Fibroblast of the aortic adventitia (primary cell): ENCODE results near the gene HECW1. TPM values are rescaled to one million over a fixed set of nuclear protein-coding genes. Genes with fewer than 3 reads are reported as not detected.

Experiments used
- DNase-seq: peaks from one replicate; pipeline ENCODE4 v3.0.0-alpha.2; 2010; ENCODE audit warnings: low read depth
- H3K4me3 ChIP-seq: 2 replicates; pipeline ENCODE4 v1.5.1; 2011; ENCODE audit warnings: low read depth, mild to moderate bottlenecking, control low read depth, low read length, moderate library complexity
- total RNA-seq: library from RNA; depleted of rRNA; stranded (reverse); fragments of >200 nt; gene quantifications from 2 replicates; pipeline ENCODE4 v1.2.3, GENCODE V29; 2012; ENCODE audit warnings: low replicate concordance
- TF ChIP-seq, protein P1 (sequence below): IDR thresholded peaks from 2 replicates; pipeline ENCODE4 v1.5.1; 2011; ENCODE audit warnings: mild to moderate bottlenecking, low read length, control low read depth, inconsistent platforms; ENCODE audit not compliant: insufficient read depth

HECW1 gene
- total RNA-seq, 1 donor: 3.6 TPM

DNA sequence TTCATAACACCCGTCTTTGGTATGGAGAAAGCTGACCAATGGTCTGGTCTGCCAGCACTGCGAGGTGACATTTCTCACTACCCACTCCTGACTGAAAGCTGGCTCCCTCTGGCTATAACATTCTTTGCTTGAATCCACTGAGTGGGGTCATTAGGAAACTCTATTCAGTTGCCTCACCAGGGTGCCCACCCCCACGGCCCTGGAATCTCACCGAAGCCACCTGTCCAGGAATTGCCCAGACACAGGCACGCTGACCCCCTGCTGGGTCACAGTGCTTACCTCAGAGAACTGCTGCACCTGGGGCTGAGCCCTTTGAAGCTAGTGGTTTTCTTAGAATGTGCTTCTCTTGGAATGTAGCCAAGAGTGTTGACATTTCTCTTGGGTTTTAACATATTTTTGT is 28.6 kb downstream of the HECW1 start:
- TF ChIP-seq, protein P1, sequence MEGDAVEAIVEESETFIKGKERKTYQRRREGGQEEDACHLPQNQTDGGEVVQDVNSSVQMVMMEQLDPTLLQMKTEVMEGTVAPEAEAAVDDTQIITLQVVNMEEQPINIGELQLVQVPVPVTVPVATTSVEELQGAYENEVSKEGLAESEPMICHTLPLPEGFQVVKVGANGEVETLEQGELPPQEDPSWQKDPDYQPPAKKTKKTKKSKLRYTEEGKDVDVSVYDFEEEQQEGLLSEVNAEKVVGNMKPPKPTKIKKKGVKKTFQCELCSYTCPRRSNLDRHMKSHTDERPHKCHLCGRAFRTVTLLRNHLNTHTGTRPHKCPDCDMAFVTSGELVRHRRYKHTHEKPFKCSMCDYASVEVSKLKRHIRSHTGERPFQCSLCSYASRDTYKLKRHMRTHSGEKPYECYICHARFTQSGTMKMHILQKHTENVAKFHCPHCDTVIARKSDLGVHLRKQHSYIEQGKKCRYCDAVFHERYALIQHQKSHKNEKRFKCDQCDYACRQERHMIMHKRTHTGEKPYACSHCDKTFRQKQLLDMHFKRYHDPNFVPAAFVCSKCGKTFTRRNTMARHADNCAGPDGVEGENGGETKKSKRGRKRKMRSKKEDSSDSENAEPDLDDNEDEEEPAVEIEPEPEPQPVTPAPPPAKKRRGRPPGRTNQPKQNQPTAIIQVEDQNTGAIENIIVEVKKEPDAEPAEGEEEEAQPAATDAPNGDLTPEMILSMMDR: no peak
- DNase-seq: no peak
- H3K4me3 ChIP-seq: no peak overlapping the region

DNA sequence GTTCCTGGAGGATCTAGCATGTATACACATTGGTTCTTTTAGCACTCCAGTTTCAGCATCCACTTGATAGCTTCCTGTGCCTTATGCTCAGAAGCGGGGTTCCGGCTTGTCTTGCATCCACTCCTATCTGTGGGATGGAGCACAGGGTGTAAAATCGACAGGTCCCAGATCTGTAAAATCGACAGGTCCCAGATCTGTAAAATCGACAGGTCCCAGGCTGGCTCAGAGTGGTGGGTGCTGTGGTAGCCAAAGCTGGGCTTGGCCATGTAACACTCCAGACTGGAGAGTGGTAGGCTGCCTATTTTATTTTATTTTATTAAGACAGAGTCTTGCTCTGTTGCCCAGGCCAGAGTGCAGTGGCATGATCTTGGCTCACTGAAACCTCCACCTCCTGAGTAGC is 30.3 kb downstream of the HECW1 start:
- TF ChIP-seq, protein P1: no peak
- DNase-seq: no peak

DNA sequence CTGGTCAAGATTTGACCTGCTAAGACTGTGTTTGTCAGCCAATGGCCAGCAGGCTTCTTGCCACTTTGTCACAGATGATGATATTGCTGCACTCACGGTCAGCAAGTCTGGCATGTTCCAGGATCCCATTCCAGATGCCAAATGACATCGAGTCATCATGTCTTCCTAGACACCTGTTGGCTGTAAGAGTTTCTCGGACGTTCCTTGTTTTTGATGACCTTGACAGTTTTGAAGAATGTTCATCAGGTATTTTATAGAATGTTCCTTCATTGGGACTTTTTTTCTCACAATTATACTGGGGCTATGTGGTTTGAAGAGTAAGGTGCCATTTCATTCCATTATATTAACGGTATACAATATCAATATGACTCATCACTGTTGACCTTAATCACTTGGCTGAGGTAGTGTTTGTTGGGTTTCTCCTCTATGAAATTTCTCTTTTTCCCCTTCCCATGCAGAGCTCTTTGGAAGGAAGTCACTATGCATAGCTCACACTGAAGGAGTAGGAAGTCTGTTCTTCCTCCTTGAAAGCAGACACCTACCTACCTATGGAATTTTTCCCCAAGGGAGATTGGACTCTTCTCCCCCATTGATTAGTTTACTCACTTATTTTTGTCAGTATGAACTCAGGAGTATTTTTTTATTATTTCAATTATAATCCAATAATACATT is 31.6 kb downstream of the HECW1 start:
- no peak overlapping the region for H3K4me3 ChIP-seq
- no peak for DNase-seq
- TF ChIP-seq, protein P1: no peak

More for the DNA sequence above, 30.3 kb downstream of the HECW1 start:
- H3K4me3 ChIP-seq: no peak overlapping the region

DNA sequence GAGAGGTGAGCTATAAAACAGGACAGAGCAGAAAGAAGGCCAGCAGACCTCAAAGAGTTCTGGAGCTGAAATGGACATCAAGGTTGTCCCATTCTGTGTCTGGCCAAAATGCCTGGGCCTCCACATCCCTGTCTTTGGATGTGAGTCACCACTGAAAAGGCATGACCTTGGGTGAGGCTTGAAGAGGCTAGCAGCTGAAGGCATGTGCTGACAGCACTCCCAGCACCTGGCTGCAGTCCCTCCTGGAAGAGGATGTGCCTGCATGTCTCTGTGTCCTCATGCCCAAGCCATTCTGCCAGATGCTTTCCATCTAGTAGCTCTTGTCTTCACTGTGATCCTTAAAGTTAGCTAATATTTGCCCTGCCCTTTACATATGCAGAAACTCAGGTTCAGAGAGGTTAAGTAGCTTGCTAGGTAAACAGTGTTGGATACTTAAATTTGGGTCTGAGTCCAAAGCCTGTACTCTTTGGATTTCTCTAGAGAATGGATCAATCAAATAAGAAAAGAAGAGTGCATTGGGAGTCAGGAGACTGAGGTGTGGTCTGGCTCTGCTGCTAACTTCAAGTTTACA is 35.8 kb downstream of the HECW1 start:
- no peak for DNase-seq
- TF ChIP-seq, protein P1: no peak
- no peak overlapping the region for H3K4me3 ChIP-seq

DNA sequence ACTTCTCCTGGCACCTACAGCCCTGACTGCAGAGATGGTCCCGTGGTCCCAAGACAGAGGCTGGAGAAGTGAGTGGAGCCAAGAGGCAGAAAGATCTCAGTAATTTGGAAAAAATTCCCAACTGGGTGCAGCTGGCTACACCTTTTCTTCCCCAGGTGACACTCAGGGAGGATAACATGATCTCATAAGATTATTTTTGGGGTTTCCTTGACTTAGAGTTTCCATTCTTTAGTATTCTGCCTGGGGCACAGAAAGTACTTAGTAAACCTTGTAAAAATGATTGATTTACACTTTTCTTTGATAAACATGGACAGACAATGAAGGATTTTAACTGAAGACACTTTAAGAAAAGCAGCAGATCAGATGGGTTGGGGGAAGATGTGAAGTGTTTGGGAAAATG is 38.6 kb downstream of the HECW1 start:
- DNase-seq: no peak
- TF ChIP-seq, protein P1: no peak
- H3K4me3 ChIP-seq: no peak overlapping the region

DNA sequence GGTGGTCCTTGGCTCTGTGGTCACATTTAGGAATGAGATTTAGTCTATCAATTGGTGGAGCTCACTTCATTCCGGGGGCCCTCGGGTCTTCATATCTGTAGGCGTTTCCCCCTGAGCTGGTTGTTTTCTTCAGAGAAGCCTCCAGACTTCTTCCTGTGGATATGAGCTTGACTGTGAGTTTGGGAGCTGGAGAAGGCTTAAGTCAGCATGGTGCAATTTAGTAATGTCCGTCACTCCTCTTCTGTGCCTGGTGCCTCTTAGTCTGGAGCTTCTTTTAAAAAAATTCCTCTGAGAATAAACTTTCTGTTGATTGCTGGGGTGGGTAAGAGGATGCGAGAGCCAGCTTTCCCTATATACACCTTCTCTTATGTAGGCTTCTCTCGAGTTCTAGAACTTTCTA is 40.2 kb downstream of the HECW1 start:
- no peak for DNase-seq
- TF ChIP-seq, protein P1: no peak
- no peak overlapping the region for H3K4me3 ChIP-seq
